ENCODE results near the gene FKRP. TPM values are rescaled to one million over a fixed set of nuclear protein-coding genes. Genes with fewer than 3 reads are reported as not detected.
"Not testable (repeated sequence)": the region's sequence is repeated elsewhere in the genome, so short reads cannot be mapped to it uniquely, and the experiment has no call there.

FKRP gene
- total and polyA plus RNA-seq, 2 of the 13 experiments (the other 11 are each of a cell fraction or from before 2014, with no cell fraction given), result 7.3 to 9.8 TPM

- no peak overlapping the region for H3K9ac ChIP-seq (ENCODE audit: insufficient read depth, low read depth, low read length)
- no peak for DNase-seq (ENCODE audit: low spot score)
- H3K79me2 ChIP-seq (ENCODE audit: insufficient read depth, low read length), result no peaks in the 10 kb centered on the region
- FAIRE-seq, result no peak
- H3K27me3 ChIP-seq (ENCODE audit: control insufficient read depth in 1 of 2, insufficient read depth in 2 of 2, low read length in 2 of 2), result no peaks in the 10 kb centered on the region
- H3K27ac ChIP-seq (ENCODE audit: extremely low read length, insufficient read depth, low read length), result no peak overlapping the region
- in situ Hi-C loops (cut with HindIII; ENCODE audit: extremely low pct_ligation_motif_present, low pct_unique_long_range_greater_than_20kb), result no loop called here
- no peak overlapping the region for H3K4me3 ChIP-seq (replicated peaks in 1 of 3; ENCODE audit: insufficient read depth in 1 of 3, low read depth in 2 of 3, low read length in 3 of 3)
- peak overlapping the region; percentile 51; the same call in 1 of the 2 replicates for H3K4me2 ChIP-seq (ENCODE audit: low read depth, low read length)
- 0 out of 5 replicates have a peak, but pooled peaks cover 0 to 4% of the 10 kb centered on the region in 2 experiments for H3K36me3 ChIP-seq (replicated peaks in 1 of 2; ENCODE audit: control insufficient read depth in 1 of 2, insufficient read depth in 2 of 2, low read length in 2 of 2)
- CTCF ChIA-PET (ENCODE audit: low intra/inter-chr PET ratio, low total read pairs), result interaction anchor here (1.6 kb wide), 1 partner anchor 80 kb away, joined by 4 read pairs; no protein-coding TSS in a partner anchor
- peaks cover 53% of the 10 kb centered on the region for H3K4me1 ChIP-seq (ENCODE audit: insufficient read depth, low read length)
- WGBS (ENCODE audit: low lambda C conversion rate), result 63% methylated on average over 3 of the region's 5 CpGs
- ATAC-seq, result no peak
- no peaks in the 10 kb centered on the region for H3K9me3 ChIP-seq (ENCODE audit: low read length)
- no peaks in the 10 kb centered on the region for H4K20me1 ChIP-seq (ENCODE audit: insufficient read depth, low read length)
- TF ChIP-seq ZNF543 (CRISPR knock-in tag; IDR thresholded peaks at IDR 0.05) (no peak), KLF6 (CRISPR knock-in tag; IDR thresholded peaks at IDR 0.05) (no peak), ZNF160 (CRISPR knock-in tag; IDR thresholded peaks at IDR 0.05) (no peak), ZNF121 (CRISPR knock-in tag; IDR thresholded peaks at IDR 0.05) (peak; percentile 54)
- intact Hi-C loops (cut with micrococcal nuclease; ENCODE audit: unreplicated experiment), result no loop called here
- no TSS peak for BruUV-seq (replicated peaks)
- POLR2A ChIA-PET, result no interaction called here
- no peak overlapping the region for H2AFZ ChIP-seq (ENCODE audit: low read length)
Observed at GRCh38 chr19:46760363-46760762, 14.5 kb downstream of the FKRP start.

GRCh38 chr19:46760897-46761296 lies 15.0 kb downstream of the FKRP start:
- in situ Hi-C loops (cut with HindIII; ENCODE audit: extremely low pct_ligation_motif_present, low pct_unique_long_range_greater_than_20kb); H3K27me3 ChIP-seq (ENCODE audit: control insufficient read depth in 1 of 2, insufficient read depth in 2 of 2, low read length in 2 of 2); ATAC-seq; CTCF ChIA-PET (ENCODE audit: low intra/inter-chr PET ratio, low total read pairs); H4K20me1 ChIP-seq (ENCODE audit: insufficient read depth, low read length); DNase-seq (ENCODE audit: low spot score); H3K4me3 ChIP-seq (replicated peaks in 1 of 3; ENCODE audit: insufficient read depth in 1 of 3, low read depth in 2 of 3, low read length in 3 of 3); H3K9me3 ChIP-seq (ENCODE audit: low read length); intact Hi-C loops (cut with micrococcal nuclease; ENCODE audit: unreplicated experiment); H3K27ac ChIP-seq (ENCODE audit: extremely low read length, insufficient read depth, low read length); FAIRE-seq; H2AFZ ChIP-seq (ENCODE audit: low read length); H3K4me2 ChIP-seq (ENCODE audit: low read depth, low read length); H3K79me2 ChIP-seq (ENCODE audit: insufficient read depth, low read length); POLR2A ChIA-PET; H3K9ac ChIP-seq (ENCODE audit: insufficient read depth, low read depth, low read length); H3K36me3 ChIP-seq (replicated peaks in 1 of 2; ENCODE audit: control insufficient read depth in 1 of 2, insufficient read depth in 2 of 2, low read length in 2 of 2); BruUV-seq (replicated peaks); TF ChIP-seq NR2F6 (IDR thresholded peaks at IDR 0.05): not testable (repeated sequence)
- peaks cover 56% of the 10 kb centered on the region for H3K4me1 ChIP-seq (ENCODE audit: insufficient read depth, low read length)
- WGBS (ENCODE audit: low lambda C conversion rate), result 29% methylated on average over 4 of the region's 4 CpGs
- TF ChIP-seq RXRA (CRISPR knock-in tag; IDR thresholded peaks at IDR 0.05), result peak; percentile 26; the same call in 1 of the 2 replicates
- TF ChIP-seq ZNF460 (CRISPR knock-in tag; IDR thresholded peaks at IDR 0.05; ENCODE audit: borderline replicate concordance), result peak; percentile 5; the same call in 1 of the 2 replicates
- 0 out of 2 replicates have a peak, but pooled peaks have one; percentile 12 for TF ChIP-seq ZBTB7B (CRISPR knock-in tag; IDR thresholded peaks at IDR 0.05)
- 0 out of 4 replicates have a peak, but pooled peaks of 1 of the 2 experiments have one; percentile 7 for TF ChIP-seq HMGXB4 (CRISPR knock-in tag; IDR thresholded peaks at IDR 0.05; ENCODE audit: borderline replicate concordance in 1 of 2, low read depth in 1 of 2)
- 0 out of 2 replicates have a peak, but pooled peaks have one; percentile 23 for TF ChIP-seq FOSL2 (CRISPR knock-in tag; IDR thresholded peaks at IDR 0.05)
- TF ChIP-seq NR2F6 (CRISPR knock-in tag; IDR thresholded peaks at IDR 0.05), result peak; percentile 54; the same call in 1 of the 2 replicates
